T-helper 1 cell treated with Interleukin-12 subunit alpha and Interleukin-12 subunit beta and Interleukin-4 antibody, amounts not matched to agents 30 μg/mL and 1 μg/mL, for 36 hours (primary cell): Measurements from ENCODE around the gene COG3.

ENCODE experiments used
- H3K27ac Mint-ChIP-seq: one replicate; pipeline ENCODE4 v1.8.0; 2021; ENCODE audit warnings: mild to moderate bottlenecking, mixed read lengths
- H3K27me3 Mint-ChIP-seq: one replicate; pipeline ENCODE4 v1.8.0; 2021; ENCODE audit warnings: low read depth, mixed read lengths
- H3K36me3 Mint-ChIP-seq: one replicate; pipeline ENCODE4 v1.8.0; 2021; ENCODE audit warnings: low read depth, mixed read lengths
- H3K4me1 Mint-ChIP-seq: one replicate; pipeline ENCODE4 v1.8.0; 2021; ENCODE audit warnings: low read depth, mixed read lengths
- H3K4me3 Mint-ChIP-seq: one replicate; pipeline ENCODE4 v1.8.0; 2021; ENCODE audit warnings: mild to moderate bottlenecking, moderate library complexity, mixed read lengths
- H3K9me3 Mint-ChIP-seq: one replicate; pipeline ENCODE4 v1.8.0; 2021; ENCODE audit warnings: mixed read lengths

Gene COG3

GRCh38 chr13:45582408-45583076 is 117.8 kb downstream of the COG3 start:
- Mint-ChIP-seq H3K9me3 (no peaks in the 10 kb centered on the region), H3K4me1 (no peaks in the 10 kb centered on the region), H3K27me3 (peaks cover 11% of the 10 kb centered on the region), H3K36me3 (no peaks in the 10 kb centered on the region), H3K4me3 (no peak overlapping the region), H3K27ac (no peak overlapping the region)

- H3K27me3 Mint-ChIP-seq, result peaks cover 11% of the 10 kb centered on the region
- no peaks in the 10 kb centered on the region for H3K4me1 Mint-ChIP-seq
- no peaks in the 10 kb centered on the region for H3K36me3 Mint-ChIP-seq
- H3K4me3 Mint-ChIP-seq, result no peak overlapping the region
- no peak overlapping the region for H3K27ac Mint-ChIP-seq
- H3K9me3 Mint-ChIP-seq, result no peaks in the 10 kb centered on the region
Observed at GRCh38 chr13:45584816-45585215, 120.1 kb downstream of the COG3 start.
